Activated CD4-positive, alpha-beta T cell treated with anti-CD3 and anti-CD28 coated beads for 36 hours (primary cell): ENCODE results near the gene KIF25. TPM values are rescaled to one million over a fixed set of nuclear protein-coding genes. Genes with fewer than 3 reads are reported as not detected.
A peak's percentile ranks its signal among the peaks of the same experiment; 100 is the strongest.

Source experiments
- ATAC-seq: fragments of 200-7000 bp; cut with Tn5 transposase; one replicate; pipeline ENCODE4 v1.10.0; 2021; ENCODE audit warnings: mild to moderate bottlenecking, moderate library complexity
- CTCF ChIA-PET: fragments of 350-600 bp; sonication (Branson Sonifier 250); formaldehyde crosslinking; loops from one replicate; lab custom pipeline; 2021; ENCODE audit warnings: antibody characterized with exemption; lab: Charles Lee
- POLR2A ChIA-PET: fragments of 350-600 bp; sonication (Branson Sonifier 250); formaldehyde crosslinking; loops from one replicate; lab custom pipeline; 2021; ENCODE audit warnings: antibody characterized with exemption, inconsistent platforms; lab: Charles Lee
- DNase-seq: peaks from one replicate; pipeline ENCODE4 v3.0.0-alpha.2; 2020
- H3K27ac Mint-ChIP-seq: one replicate; pipeline ENCODE4 v1.8.0; 2021; ENCODE audit warnings: mixed read lengths
- H3K27me3 Mint-ChIP-seq: one replicate; pipeline ENCODE4 v1.8.0; 2021; ENCODE audit warnings: mixed read lengths
- H3K36me3 Mint-ChIP-seq: one replicate; pipeline ENCODE4 v1.8.0; 2021; ENCODE audit warnings: low read depth, mixed read lengths
- H3K4me1 Mint-ChIP-seq: one replicate; pipeline ENCODE4 v1.8.0; 2021; ENCODE audit warnings: mixed read lengths
- H3K4me3 Mint-ChIP-seq: one replicate; pipeline ENCODE4 v1.8.0; 2021; ENCODE audit warnings: mild to moderate bottlenecking, moderate library complexity, mixed read lengths
- H3K9me3 Mint-ChIP-seq: one replicate; pipeline ENCODE4 v1.8.0; 2021; ENCODE audit warnings: low read depth, mixed read lengths
- intact Hi-C, 2 experiments: fragments of 100-400 bp; cut with DNase I in 1 of 2; cut with micrococcal nuclease in 1 of 2; formaldehyde crosslinking; loops; one replicate each; pipeline versions ENCODE4 v1.14.2 to v1.15.1; 2022 to 2024; cut with DNase I, micrococcal nuclease
- total RNA-seq, 2 experiments: library from RNA; stranded (reverse); gene quantifications; one replicate each; pipeline ENCODE4 v1.2.3, GENCODE V29; 2021

Gene KIF25
- total RNA-seq, 2 experiments from 2014 or later = not detected

GRCh38 chr6:167960579-167960978 lies 36.9 kb upstream of the KIF25 start:
- H3K4me3 Mint-ChIP-seq = no peak overlapping the region
- no peaks in the 10 kb centered on the region for H3K4me1 Mint-ChIP-seq
- H3K36me3 Mint-ChIP-seq = no peaks in the 10 kb centered on the region
- H3K9me3 Mint-ChIP-seq = no peaks in the 10 kb centered on the region
- POLR2A ChIA-PET = no interaction called here
- intact Hi-C loops = no loop called here
- CTCF ChIA-PET = interaction anchor here (0.7 kb wide), 1 partner anchor 10 kb away, joined by 3 read pairs; no protein-coding TSS in a partner anchor
- no peak overlapping the region for H3K27ac Mint-ChIP-seq
- ATAC-seq (no peak), DNase-seq (no peak)
- H3K27me3 Mint-ChIP-seq = peaks cover 4% of the 10 kb centered on the region

- no peak for ATAC-seq
- peaks cover 3% of the 10 kb centered on the region for H3K27me3 Mint-ChIP-seq
- ChIA-PET POLR2A (no interaction called here), CTCF (interaction anchor here (1.0 kb wide), 1 partner anchor 70 kb away, joined by 5 read pairs; no protein-coding TSS in a partner anchor)
- no peaks in the 10 kb centered on the region for H3K36me3 Mint-ChIP-seq
- H3K4me3 Mint-ChIP-seq = no peak overlapping the region
- no peaks in the 10 kb centered on the region for H3K4me1 Mint-ChIP-seq
- no peak overlapping the region for H3K27ac Mint-ChIP-seq
- intact Hi-C loops = no loop called here
- no peaks in the 10 kb centered on the region for H3K9me3 Mint-ChIP-seq
- no peak for DNase-seq
Observed at GRCh38 chr6:167962711-167963110, 34.8 kb upstream of the KIF25 start.

- H3K4me1 Mint-ChIP-seq = no peaks in the 10 kb centered on the region
- ChIA-PET CTCF (no interaction called here), POLR2A (no interaction called here)
- H3K27ac Mint-ChIP-seq = no peak overlapping the region
- DNase-seq (no peak), ATAC-seq (no peak)
- intact Hi-C loops = no loop called here
- H3K9me3 Mint-ChIP-seq = no peaks in the 10 kb centered on the region
- H3K36me3 Mint-ChIP-seq = no peaks in the 10 kb centered on the region
- H3K27me3 Mint-ChIP-seq = peaks cover 3% of the 10 kb centered on the region
- no peak overlapping the region for H3K4me3 Mint-ChIP-seq
Observed at GRCh38 chr6:167963589-167964057, 33.8 kb upstream of the KIF25 start.

GRCh38 chr6:167965592-167966539 lies 31.6 kb upstream of the KIF25 start:
- no peak overlapping the region for H3K27ac Mint-ChIP-seq
- ATAC-seq = no peak
- no peaks in the 10 kb centered on the region for H3K36me3 Mint-ChIP-seq
- POLR2A ChIA-PET = no interaction called here
- no peaks in the 10 kb centered on the region for H3K9me3 Mint-ChIP-seq
- CTCF ChIA-PET = no interaction called here
- H3K4me3 Mint-ChIP-seq = no peak overlapping the region
- no peaks in the 10 kb centered on the region for H3K4me1 Mint-ChIP-seq
- intact Hi-C loops = no loop called here
- peaks cover 3% of the 10 kb centered on the region for H3K27me3 Mint-ChIP-seq
- DNase-seq = no peak

- no peaks in the 10 kb centered on the region for H3K4me1 Mint-ChIP-seq
- no peak for ATAC-seq
- H3K27ac Mint-ChIP-seq = no peak overlapping the region
- POLR2A ChIA-PET = no interaction called here
- no peaks in the 10 kb centered on the region for H3K9me3 Mint-ChIP-seq
- DNase-seq = no peak
- CTCF ChIA-PET = interaction anchor here (0.8 kb wide), 1 partner anchor 422 kb away, joined by 3 read pairs; no protein-coding TSS in a partner anchor
- H3K4me3 Mint-ChIP-seq = no peak overlapping the region
- H3K27me3 Mint-ChIP-seq = peaks cover 2% of the 10 kb centered on the region
- no peaks in the 10 kb centered on the region for H3K36me3 Mint-ChIP-seq
- intact Hi-C loops = no loop called here
Observed at GRCh38 chr6:167966540-167966905, 30.9 kb upstream of the KIF25 start.

- no peak overlapping the region for H3K27ac Mint-ChIP-seq
- H3K36me3 Mint-ChIP-seq = no peaks in the 10 kb centered on the region
- no peaks in the 10 kb centered on the region for H3K27me3 Mint-ChIP-seq
- no peak overlapping the region for H3K4me3 Mint-ChIP-seq
- H3K4me1 Mint-ChIP-seq = no peaks in the 10 kb centered on the region
- no peak for ATAC-seq
- DNase-seq = peak; percentile 65
- intact Hi-C loops = no loop called here
- ChIA-PET CTCF (no interaction called here), POLR2A (no interaction called here)
- no peaks in the 10 kb centered on the region for H3K9me3 Mint-ChIP-seq
Observed at GRCh38 chr6:167968091-167968490, 29.4 kb upstream of the KIF25 start.

GRCh38 chr6:167970230-167970629 lies 27.2 kb upstream of the KIF25 start:
- intact Hi-C loops = no loop called here
- Mint-ChIP-seq H3K27me3 (peaks cover 2% of the 10 kb centered on the region), H3K4me1 (no peaks in the 10 kb centered on the region), H3K27ac (no peak overlapping the region), H3K9me3 (no peaks in the 10 kb centered on the region), H3K4me3 (no peak overlapping the region), H3K36me3 (no peaks in the 10 kb centered on the region)
- ATAC-seq (no peak), DNase-seq (no peak)
- ChIA-PET POLR2A (no interaction called here), CTCF (no interaction called here)

- CTCF ChIA-PET = no interaction called here
- no peak for DNase-seq
- intact Hi-C loops = no loop called here
Observed at GRCh38 chr6:167972193-167972592, 25.3 kb upstream of the KIF25 start.

GRCh38 chr6:167973148-167973885 lies 24.2 kb upstream of the KIF25 start:
- POLR2A ChIA-PET = no interaction called here
- CTCF ChIA-PET = no interaction called here

More at GRCh38 chr6:167972193-167972592, 25.3 kb upstream of the KIF25 start:
- no peaks in the 10 kb centered on the region for H3K36me3 Mint-ChIP-seq
- H3K9me3 Mint-ChIP-seq = no peaks in the 10 kb centered on the region
- no peak for ATAC-seq
- no peak overlapping the region for H3K4me3 Mint-ChIP-seq
- H3K4me1 Mint-ChIP-seq = no peaks in the 10 kb centered on the region
- no peak overlapping the region for H3K27ac Mint-ChIP-seq
- peaks cover 2% of the 10 kb centered on the region for H3K27me3 Mint-ChIP-seq
- POLR2A ChIA-PET = no interaction called here

GRCh38 chr6:167974640-167975344 lies 22.7 kb upstream of the KIF25 start:
- ChIA-PET POLR2A (no interaction called here), CTCF (no interaction called here)
- H3K27ac Mint-ChIP-seq = no peak overlapping the region
- H3K9me3 Mint-ChIP-seq = no peaks in the 10 kb centered on the region
- H3K36me3 Mint-ChIP-seq = no peaks in the 10 kb centered on the region
- H3K4me3 Mint-ChIP-seq = no peak overlapping the region
- no peaks in the 10 kb centered on the region for H3K4me1 Mint-ChIP-seq
- DNase-seq (no peak), ATAC-seq (no peak)
- H3K27me3 Mint-ChIP-seq = peaks cover 2% of the 10 kb centered on the region
- intact Hi-C loops = no loop called here

More at GRCh38 chr6:167973148-167973885, 24.2 kb upstream of the KIF25 start:
- Mint-ChIP-seq H3K36me3 (no peaks in the 10 kb centered on the region), H3K4me1 (no peaks in the 10 kb centered on the region), H3K9me3 (no peaks in the 10 kb centered on the region), H3K4me3 (no peak overlapping the region), H3K27me3 (peaks cover 2% of the 10 kb centered on the region), H3K27ac (no peak overlapping the region)
- no peak for ATAC-seq
- DNase-seq = no peak
- intact Hi-C loops = no loop called here

GRCh38 chr6:167975458-167975857 lies 22.0 kb upstream of the KIF25 start:
- CTCF ChIA-PET = no interaction called here
- no peaks in the 10 kb centered on the region for H3K36me3 Mint-ChIP-seq
- POLR2A ChIA-PET = no interaction called here
- DNase-seq = no peak
- peaks cover 2% of the 10 kb centered on the region for H3K27me3 Mint-ChIP-seq
- no peaks in the 10 kb centered on the region for H3K9me3 Mint-ChIP-seq
- no peak overlapping the region for H3K27ac Mint-ChIP-seq
- no peak overlapping the region for H3K4me3 Mint-ChIP-seq
- intact Hi-C loops = no loop called here
- H3K4me1 Mint-ChIP-seq = no peaks in the 10 kb centered on the region
- ATAC-seq = no peak
